SK-N-SH treated with all-trans-retinoic acid at 6 μM for 48 hours (cell line): ENCODE results near the gene ARHGAP10.

Experiments used
- ARNTL ChIP-seq: fragments of 450-650 bp; formaldehyde crosslinking; IDR thresholded peaks from 2 replicates; pipeline ENCODE4 v1.5.0; 2020; ENCODE audit warnings: low read depth, mild to moderate bottlenecking, moderate library complexity, borderline replicate concordance
- CREB5 ChIP-seq: fragments of 250-450 bp; sonication (Bioruptor Pico); IDR thresholded peaks from 2 replicates; pipeline ENCODE4 v1.5.1; 2020; ENCODE audit warnings: low read depth, mild to moderate bottlenecking, moderate library complexity
- ESRRG ChIP-seq: fragments of 250-450 bp; sonication (Bioruptor Pico); IDR thresholded peaks from 2 replicates; pipeline ENCODE4 v1.6.1; 2021; ENCODE audit warnings: mild to moderate bottlenecking
- ISL1 ChIP-seq: fragments of 250-450 bp; sonication (Bioruptor Pico); IDR thresholded peaks from 2 replicates; pipeline ENCODE4 v2.1.2; 2022; ENCODE audit warnings: mild to moderate bottlenecking, moderate library complexity
- OSR1 ChIP-seq: fragments of 250-450 bp; sonication (Bioruptor Pico); IDR thresholded peaks from 2 replicates; pipeline ENCODE4 v1.8.0; 2022; ENCODE audit warnings: moderate library complexity, mild to moderate bottlenecking, inconsistent platforms
- PATZ1 ChIP-seq: fragments of 250-450 bp; sonication (Bioruptor Pico); IDR thresholded peaks from 2 replicates; pipeline ENCODE4 v1.8.0; 2020; ENCODE audit warnings: mild to moderate bottlenecking, moderate library complexity, borderline replicate concordance
- PPARA ChIP-seq: fragments of 250-450 bp; sonication (Bioruptor Pico); IDR thresholded peaks from 2 replicates; pipeline ENCODE4 v1.5.0; 2020; ENCODE audit warnings: mild to moderate bottlenecking, borderline replicate concordance
- RARB ChIP-seq: fragments of 250-450 bp; sonication (Bioruptor Pico); IDR thresholded peaks from 2 replicates; pipeline ENCODE4 v1.8.0; 2021; ENCODE audit warnings: mild to moderate bottlenecking, moderate library complexity
- SNAI2 ChIP-seq: fragments of 250-450 bp; sonication (Bioruptor Pico); IDR thresholded peaks from 2 replicates; pipeline ENCODE4 v1.5.0; 2020; ENCODE audit warnings: mild to moderate bottlenecking, moderate library complexity
- TCF4 ChIP-seq: fragments of 250-450 bp; sonication (Bioruptor Pico); IDR thresholded peaks from 2 replicates; pipeline ENCODE4 v1.8.0; 2021; ENCODE audit warnings: mild to moderate bottlenecking, moderate library complexity, borderline replicate concordance
- ZC3H10 ChIP-seq: fragments of 250-450 bp; sonication (Bioruptor Pico); IDR thresholded peaks from 2 replicates; pipeline ENCODE4 v1.5.1; 2021; ENCODE audit warnings: mild to moderate bottlenecking, moderate library complexity
- ZFP30 ChIP-seq: fragments of 450-650 bp; formaldehyde crosslinking; IDR thresholded peaks from 2 replicates; pipeline ENCODE4 v1.5.0; 2022; ENCODE audit warnings: mild to moderate bottlenecking, moderate library complexity
- ZNF70 ChIP-seq: fragments of 450-650 bp; formaldehyde crosslinking; IDR thresholded peaks from 2 replicates; pipeline ENCODE4 v1.5.0; 2020; ENCODE audit warnings: mild to moderate bottlenecking, moderate library complexity
- TF ChIP-seq, protein P1 (sequence below): fragments of 250-450 bp; sonication (Bioruptor Pico); IDR thresholded peaks from 2 replicates; pipeline ENCODE4 v1.8.0; 2021; ENCODE audit warnings: low read depth, mild to moderate bottlenecking, moderate library complexity, borderline replicate concordance

DNA sequence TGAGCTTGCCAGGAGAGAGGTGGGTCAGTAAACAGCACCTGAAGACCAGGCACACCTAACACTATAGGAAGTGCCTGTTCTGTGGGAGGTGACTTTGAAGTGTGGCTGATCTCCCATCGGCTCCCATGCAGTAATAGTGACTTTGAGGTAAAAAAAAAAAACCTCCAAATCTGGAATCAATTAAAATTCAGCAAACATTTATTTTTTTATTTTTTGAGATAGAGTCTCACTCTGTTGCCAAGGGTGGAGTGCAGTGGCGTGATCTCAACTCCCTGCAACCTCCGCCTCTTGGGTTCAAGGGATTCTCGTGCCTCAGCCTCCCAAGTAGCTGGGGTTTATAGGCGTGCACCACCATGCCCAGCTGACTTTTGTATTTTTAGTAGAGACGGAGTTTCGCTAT is 32.4 kb downstream of the ARHGAP10 start:
- TF ChIP-seq ZFP30 (no peak), PATZ1 (CRISPR knock-in tag) (no peak), RARB (CRISPR knock-in tag) (no peak), OSR1 (CRISPR knock-in tag) (no peak), SNAI2 (CRISPR knock-in tag) (no peak), ISL1 (CRISPR knock-in tag) (no peak), ESRRG (CRISPR knock-in tag) (no peak), ZNF70 (CRISPR knock-in tag) (no peak), ZC3H10 (no peak), TCF4 (CRISPR knock-in tag) (no peak), CREB5 (CRISPR knock-in tag) (no peak), PPARA (CRISPR knock-in tag) (no peak), ARNTL (CRISPR knock-in tag) (no peak)
- TF ChIP-seq, protein P1, sequence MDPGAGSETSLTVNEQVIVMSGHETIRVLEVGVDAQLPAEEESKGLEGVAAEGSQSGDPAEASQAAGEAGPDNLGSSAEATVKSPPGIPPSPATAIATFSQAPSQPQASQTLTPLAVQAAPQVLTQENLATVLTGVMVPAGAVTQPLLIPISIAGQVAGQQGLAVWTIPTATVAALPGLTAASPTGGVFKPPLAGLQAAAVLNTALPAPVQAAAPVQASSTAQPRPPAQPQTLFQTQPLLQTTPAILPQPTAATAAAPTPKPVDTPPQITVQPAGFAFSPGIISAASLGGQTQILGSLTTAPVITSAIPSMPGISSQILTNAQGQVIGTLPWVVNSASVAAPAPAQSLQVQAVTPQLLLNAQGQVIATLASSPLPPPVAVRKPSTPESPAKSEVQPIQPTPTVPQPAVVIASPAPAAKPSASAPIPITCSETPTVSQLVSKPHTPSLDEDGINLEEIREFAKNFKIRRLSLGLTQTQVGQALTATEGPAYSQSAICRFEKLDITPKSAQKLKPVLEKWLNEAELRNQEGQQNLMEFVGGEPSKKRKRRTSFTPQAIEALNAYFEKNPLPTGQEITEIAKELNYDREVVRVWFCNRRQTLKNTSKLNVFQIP (CRISPR knock-in tag): no peak
